Kidney epithelial cell (primary cell): ENCODE results near the gene MLEC. TPM values are rescaled to one million over a fixed set of nuclear protein-coding genes. Genes with fewer than 3 reads are reported as not detected.

Experiments used
- DNase-seq: peaks from one replicate; pipeline ENCODE4 v3.0.0-alpha.2; 2010; ENCODE audit warnings: low read depth
- H3K27me3 ChIP-seq: 2 replicates; pipeline ENCODE4 v1.6.0; 2011; ENCODE audit warnings: low read length; ENCODE audit not compliant: control insufficient read depth, insufficient read depth
- H3K36me3 ChIP-seq: 2 replicates; pipeline ENCODE4 v1.5.1; 2011; ENCODE audit warnings: low read length; ENCODE audit not compliant: control insufficient read depth, insufficient read depth
- H3K4me3 ChIP-seq: 2 replicates; pipeline ENCODE4 v1.5.1; 2011; ENCODE audit warnings: low read depth, mild to moderate bottlenecking, control low read depth, low read length
- CTCF ChIP-seq: IDR thresholded peaks from 2 replicates; pipeline ENCODE4 v1.5.1; 2011; ENCODE audit warnings: mild to moderate bottlenecking, moderate library complexity, low read length, control low read depth, inconsistent platforms; ENCODE audit not compliant: insufficient read depth, poor library complexity, severe bottlenecking
- total RNA-seq: library from RNA; depleted of rRNA; stranded (reverse); fragments of >200 nt; gene quantifications from 2 replicates; pipeline ENCODE4 v1.2.3, GENCODE V29; 2015

The MLEC gene
- total RNA-seq, 1 donor from 2014 or later: 82.3 TPM

GRCh38 chr12:120698665-120699064, 11.7 kb downstream of the MLEC start:
- no peak overlapping the region for H3K4me3 ChIP-seq
- peaks cover 5% of the 10 kb centered on the region for H3K36me3 ChIP-seq
- DNase-seq: no peak
- H3K27me3 ChIP-seq: no peaks in the 10 kb centered on the region
- no peak for TF ChIP-seq CTCF

GRCh38 chr12:120699553-120699952, 12.6 kb downstream of the MLEC start:
- TF ChIP-seq CTCF: no peak
- no peak overlapping the region for H3K4me3 ChIP-seq
- no peaks in the 10 kb centered on the region for H3K27me3 ChIP-seq
- no peak for DNase-seq
- peaks cover 4% of the 10 kb centered on the region for H3K36me3 ChIP-seq

- TF ChIP-seq CTCF: no peak
- Histone ChIP-seq H3K27me3 (no peaks in the 10 kb centered on the region), H3K4me3 (no peak overlapping the region), H3K36me3 (peaks cover 4% of the 10 kb centered on the region)
- no peak for DNase-seq
Measured at GRCh38 chr12:120700886-120701285, 13.9 kb downstream of the MLEC start.

- H3K27me3 ChIP-seq: no peaks in the 10 kb centered on the region
- H3K36me3 ChIP-seq: peaks cover 4% of the 10 kb centered on the region
- no peak overlapping the region for H3K4me3 ChIP-seq
- TF ChIP-seq CTCF: no peak
- DNase-seq: no peak
Measured at GRCh38 chr12:120702637-120703036, 15.7 kb downstream of the MLEC start.

- TF ChIP-seq CTCF: no peak
- peaks cover 3% of the 10 kb centered on the region for H3K36me3 ChIP-seq
- H3K27me3 ChIP-seq: no peaks in the 10 kb centered on the region
- DNase-seq: no peak
- no peak overlapping the region for H3K4me3 ChIP-seq
Measured at GRCh38 chr12:120703311-120703942, 16.5 kb downstream of the MLEC start.

- no peak for TF ChIP-seq CTCF
- Histone ChIP-seq H3K36me3 (peaks cover 3% of the 10 kb centered on the region), H3K4me3 (no peak overlapping the region), H3K27me3 (no peaks in the 10 kb centered on the region)
- no peak for DNase-seq
Measured at GRCh38 chr12:120705618-120706017, 18.7 kb downstream of the MLEC start.
